GM19240 (cell line): ENCODE results near the gene SMIM33.
"Not testable (repeated sequence)": the region's sequence is repeated elsewhere in the genome, so short reads cannot be mapped to it uniquely, and the experiment has no call there.

Source experiments
- DNase-seq: peaks from one replicate; pipeline ENCODE4 v3.0.0; 2011; ENCODE audit warnings: low spot score; ENCODE audit not compliant: insufficient read length

Gene SMIM33

GRCh38 chr5:139481580-139482049, 10.8 kb downstream of the SMIM33 start:
- no peak for DNase-seq

GRCh38 chr5:139482050-139482889, 11.5 kb downstream of the SMIM33 start, which contains the start of gene STING1:
TSS of gene STING1 (minus strand) at chr5:139482758. CDS start at chr5:139481704, 1,054 bp downstream.
- DNase-seq: no peak

- not testable (repeated sequence) for DNase-seq
Measured at GRCh38 chr5:139482890-139483208, 12.0 kb downstream of the SMIM33 start.

GRCh38 chr5:139486201-139486600, 15.4 kb downstream of the SMIM33 start:
- no peak for DNase-seq

- DNase-seq: no peak
Measured at GRCh38 chr5:139488260-139488659, 17.5 kb downstream of the SMIM33 start.

- DNase-seq: no peak
Measured at GRCh38 chr5:139492700-139493192, 21.9 kb downstream of the SMIM33 start.

- no peak for DNase-seq
Measured at GRCh38 chr5:139494256-139494655, 23.5 kb downstream of the SMIM33 start.

GRCh38 chr5:139494832-139495231, 24.0 kb downstream of the SMIM33 start:
- no peak for DNase-seq

- no peak for DNase-seq
Measured at GRCh38 chr5:139495638-139496435, 25.0 kb downstream of the SMIM33 start.

- no peak for DNase-seq
Measured at GRCh38 chr5:139501381-139501780, 30.6 kb downstream of the SMIM33 start.

GRCh38 chr5:139503036-139503817, 32.4 kb downstream of the SMIM33 start:
- not testable (repeated sequence) for DNase-seq

- DNase-seq: not testable (repeated sequence)
Measured at GRCh38 chr5:139503879-139504278, 33.1 kb downstream of the SMIM33 start.

- DNase-seq: not testable (repeated sequence)
Measured at GRCh38 chr5:139504722-139505121, 33.9 kb downstream of the SMIM33 start.

- DNase-seq: no peak
Measured at GRCh38 chr5:139512786-139513390, 42.1 kb downstream of the SMIM33 start.

- peak; percentile 48 for DNase-seq
Measured at GRCh38 chr5:139513434-139513833, 42.6 kb downstream of the SMIM33 start.

GRCh38 chr5:139513852-139514485, 43.2 kb downstream of the SMIM33 start:
- DNase-seq: no peak

- DNase-seq: no peak
Measured at GRCh38 chr5:139514486-139514856, 43.7 kb downstream of the SMIM33 start.

GRCh38 chr5:139517683-139518564, 47.1 kb downstream of the SMIM33 start:
- DNase-seq: peak; percentile 63
